ENCODE results near the gene ZBTB17.

- TF ChIP-seq ETS1 (conservative IDR thresholded peaks at IDR 0.05; ENCODE audit: control insufficient read depth, low read depth, low read length) (no peak), HMGXB4 (CRISPR knock-in tag; IDR thresholded peaks at IDR 0.05) (no peak), SP2 (IDR thresholded peaks at IDR 0.05; ENCODE audit: extremely low read depth, low read depth, low read length, poor library complexity, severe bottlenecking) (no peak), MYC (IDR thresholded peaks at IDR 0.05; ENCODE audit: low read depth, low read length) (no peak), MYC (CRISPR knock-in tag; IDR thresholded peaks at IDR 0.05; ENCODE audit: borderline replicate concordance, low read depth) (no peak), HDAC8 (tag; IDR thresholded peaks at IDR 0.05) (no peak)
Observed at GRCh38 chr1:15948091-15948591, 27.8 kb downstream of the ZBTB17 start.

All from K562 (cell line).